Mucosa of rectum (tissue), 2 donors: ENCODE data around the gene EVI5.

ENCODE experiments used
- H3K27ac ChIP-seq, 2 donors: one replicate each; pipeline ENCODE4 v1.7.0; 2013; ENCODE audit warnings: inconsistent platforms in 2 of 2, low read depth in 2 of 2, low read length in 2 of 2
- H3K27me3 ChIP-seq, 2 donors: one replicate each; pipeline ENCODE4 v1.7.0; 2013; ENCODE audit warnings: low read length in 2 of 2; ENCODE audit not compliant: control insufficient read depth in 2 of 2, insufficient read depth in 2 of 2
- H3K36me3 ChIP-seq, 2 donors: one replicate each; pipeline ENCODE4 v1.7.0; 2013; ENCODE audit warnings: low read length in 2 of 2; ENCODE audit not compliant: control insufficient read depth in 2 of 2, insufficient read depth in 2 of 2
- H3K4me1 ChIP-seq, 2 donors: one replicate each; pipeline ENCODE4 v1.7.0; 2013; ENCODE audit warnings: low read length in 2 of 2, mild to moderate bottlenecking in 1 of 2; ENCODE audit not compliant: control insufficient read depth in 2 of 2, insufficient read depth in 2 of 2
- H3K4me3 ChIP-seq, 2 donors: one replicate each; pipeline ENCODE4 v1.7.0; 2013; ENCODE audit warnings: low read length in 2 of 2
- H3K9ac ChIP-seq, 2 donors: one replicate each; pipeline ENCODE4 v1.7.0; 2013; ENCODE audit warnings: low read length in 2 of 2, low read depth in 1 of 2, mild to moderate bottlenecking in 1 of 2
- H3K9me3 ChIP-seq, 2 donors: one replicate each; pipeline ENCODE4 v1.7.0; 2013; ENCODE audit warnings: low read length in 2 of 2; ENCODE audit not compliant: control insufficient read depth in 2 of 2
- donor health status: healthy.
- donor health status: Normal muscosa, but diverticular disease.

The EVI5 gene

GRCh38 chr1:92784639-92785500, at the start of gene EVI5:
EVI5 (minus strand) TSS chr1:92785108; CDS start chr1:92736546, 48,562 bp downstream.
- H3K27me3 ChIP-seq, result no peaks in the 10 kb centered on the region
- H3K4me1 ChIP-seq, result peaks cover 5 to 11% of the 10 kb centered on the region in 2 donors
- H3K36me3 ChIP-seq, result no peaks in the 10 kb centered on the region
- H3K9me3 ChIP-seq, result no peaks in the 10 kb centered on the region
- peak within 1 kb of the TSS; percentile 86 to 93 for H3K9ac ChIP-seq
- peak within 1 kb of the TSS; percentile 98 to 100 for H3K27ac ChIP-seq
- H3K4me3 ChIP-seq, result peak within 1 kb of the TSS; percentile 92 to 93

- Histone ChIP-seq H3K9ac (peak overlapping the region in 1 of 2 donors; percentile 98), H3K27me3 (no peaks in the 10 kb centered on the region), H3K4me3 (no peak overlapping the region), H3K36me3 (peaks cover 37 to 55% of the 10 kb centered on the region in 2 donors), H3K4me1 (peaks cover 13 to 14% of the 10 kb centered on the region in 2 donors), H3K27ac (no peak overlapping the region), H3K9me3 (no peaks in the 10 kb centered on the region)
Observed at GRCh38 chr1:92834617-92835016, 49.7 kb upstream of the EVI5 start.

DNA sequence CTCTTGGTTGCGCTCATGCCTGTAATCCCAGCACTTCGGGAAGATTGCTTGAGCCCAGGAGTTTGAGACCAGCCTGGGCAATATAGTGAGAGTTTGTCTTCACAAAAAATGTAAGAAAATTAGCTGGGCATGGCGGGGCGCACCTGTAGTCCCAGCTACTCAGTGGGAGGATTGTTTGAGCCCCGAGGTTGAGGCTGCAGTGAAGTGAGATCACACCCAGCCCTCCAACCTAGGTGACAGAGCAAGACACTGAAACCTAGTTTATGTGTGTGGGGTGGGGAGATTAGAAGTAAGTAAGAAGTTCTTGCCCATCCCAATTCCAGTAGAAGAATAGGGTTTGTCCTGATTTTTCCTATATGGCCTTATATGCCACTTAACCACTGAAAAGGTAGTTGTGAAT, 48.9 kb upstream of the EVI5 start:
- H3K27ac ChIP-seq, result no peak overlapping the region
- peaks cover 32 to 49% of the 10 kb centered on the region in 2 donors for H3K36me3 ChIP-seq
- peaks cover 13 to 14% of the 10 kb centered on the region in 2 donors for H3K4me1 ChIP-seq

GRCh38 chr1:92832537-92833114, 47.7 kb upstream of the EVI5 start:
- H3K36me3 ChIP-seq, result peaks cover 20 to 38% of the 10 kb centered on the region in 2 donors
- peak overlapping the region; percentile 84 to 92 for H3K27ac ChIP-seq
- no peaks in the 10 kb centered on the region for H3K9me3 ChIP-seq
- H3K27me3 ChIP-seq, result no peaks in the 10 kb centered on the region
- peak overlapping the region; percentile 94 to 95 for H3K4me3 ChIP-seq
- peaks cover 13 to 14% of the 10 kb centered on the region in 2 donors for H3K4me1 ChIP-seq
- H3K9ac ChIP-seq, result peak overlapping the region; percentile 98 to 99

More for the DNA sequence above, 48.9 kb upstream of the EVI5 start:
- H3K9ac ChIP-seq, result peak overlapping the region; percentile 98 to 99
- peak overlapping the region in 1 of 2 donors; percentile 94 for H3K4me3 ChIP-seq
- no peaks in the 10 kb centered on the region for H3K9me3 ChIP-seq
- H3K27me3 ChIP-seq, result no peaks in the 10 kb centered on the region

DNA sequence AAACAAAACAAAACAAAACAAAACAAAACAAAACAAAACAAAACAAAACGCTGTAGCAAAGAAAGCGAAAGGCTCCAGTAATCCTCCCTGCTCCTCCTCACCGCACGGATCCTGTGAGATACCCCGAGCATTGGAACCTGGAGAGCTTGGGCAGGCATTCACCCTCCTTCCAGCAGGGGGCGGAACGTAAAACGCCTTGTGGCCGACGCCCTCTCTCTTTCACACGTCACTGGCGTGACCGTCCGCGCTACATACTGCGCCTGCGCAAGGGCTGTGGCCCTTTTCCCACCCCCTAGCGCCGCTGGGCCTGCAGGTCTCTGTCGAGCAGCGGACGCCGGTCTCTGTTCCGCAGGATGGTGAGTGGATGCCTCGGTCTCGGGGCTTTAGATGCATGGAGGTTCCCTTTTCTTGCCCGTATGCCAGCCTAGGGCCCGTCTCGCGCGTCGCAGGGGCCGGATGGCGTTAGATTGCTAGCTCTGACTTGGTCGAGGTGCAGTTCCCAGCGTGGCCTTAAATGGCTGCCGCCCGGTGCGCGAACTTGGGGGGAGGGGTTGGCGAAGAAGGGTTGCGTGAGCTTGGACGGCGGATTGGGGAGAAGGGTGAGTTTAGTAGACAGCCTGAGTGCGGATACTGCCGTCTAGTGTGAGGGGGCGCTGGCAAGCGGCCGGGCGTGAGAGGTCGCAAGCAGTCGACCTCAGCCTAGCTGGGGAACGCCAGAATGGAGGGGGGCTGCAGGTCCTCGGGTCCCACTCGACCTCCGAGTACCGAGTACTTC, 47.0 kb upstream of the EVI5 start, which contains the start of gene RPL5:
TSS of gene RPL5 (plus strand) at position 279 of the 775 bp plus-strand sequence. CDS start at position 354, 75 bp downstream.
- H3K9ac ChIP-seq, result peak within 1 kb of the TSS; percentile 98 to 99
- peak within 1 kb of the TSS; percentile 94 to 95 for H3K4me3 ChIP-seq
- no peaks in the 10 kb centered on the region for H3K27me3 ChIP-seq
- H3K4me1 ChIP-seq, result peaks cover 13 to 14% of the 10 kb centered on the region in 2 donors
- H3K9me3 ChIP-seq, result no peaks in the 10 kb centered on the region
- H3K36me3 ChIP-seq, result peaks cover 15 to 32% of the 10 kb centered on the region in 2 donors
- H3K27ac ChIP-seq, result peak within 1 kb of the TSS; percentile 84 to 92

GRCh38 chr1:92831368-92831761, 46.5 kb upstream of the EVI5 start:
- Histone ChIP-seq H3K36me3 (peaks cover 14 to 26% of the 10 kb centered on the region in 2 donors), H3K4me3 (peak overlapping the region in 1 of 2 donors; percentile 94), H3K9me3 (no peaks in the 10 kb centered on the region), H3K4me1 (peaks cover 12 to 14% of the 10 kb centered on the region in 2 donors), H3K9ac (no peak overlapping the region), H3K27ac (no peak overlapping the region), H3K27me3 (no peaks in the 10 kb centered on the region)

DNA sequence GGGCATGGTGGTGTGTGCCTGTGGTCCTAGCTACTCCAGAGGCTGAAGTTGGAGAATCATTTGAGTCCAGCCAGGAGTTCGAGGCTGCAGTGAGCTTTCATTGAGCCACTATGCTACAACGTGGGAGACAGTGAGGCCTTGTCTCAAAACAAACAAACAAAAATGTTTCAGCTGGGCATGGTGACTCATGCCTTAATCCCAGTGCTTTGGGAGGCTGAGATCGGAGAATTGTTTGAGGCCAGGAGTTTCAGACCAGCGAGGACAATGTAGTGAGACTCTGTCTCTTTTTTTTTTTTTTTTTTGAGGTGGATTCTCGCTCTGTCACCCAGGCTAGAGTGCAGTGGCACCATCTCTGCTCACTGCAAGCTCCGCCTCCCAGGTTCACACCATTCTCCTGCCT, 41.9 kb upstream of the EVI5 start:
- no peaks in the 10 kb centered on the region for H3K4me1 ChIP-seq
- H3K4me3 ChIP-seq, result no peak overlapping the region
- no peaks in the 10 kb centered on the region for H3K36me3 ChIP-seq
- no peaks in the 10 kb centered on the region for H3K27me3 ChIP-seq
- no peak overlapping the region for H3K9ac ChIP-seq
- no peaks in the 10 kb centered on the region for H3K9me3 ChIP-seq
- H3K27ac ChIP-seq, result no peak overlapping the region

- no peaks in the 10 kb centered on the region for H3K36me3 ChIP-seq
- no peak overlapping the region for H3K27ac ChIP-seq
- H3K27me3 ChIP-seq, result no peaks in the 10 kb centered on the region
- no peak overlapping the region for H3K4me3 ChIP-seq
- H3K9me3 ChIP-seq, result no peaks in the 10 kb centered on the region
- H3K9ac ChIP-seq, result no peak overlapping the region
- peaks cover 3 to 5% of the 10 kb centered on the region in 2 donors for H3K4me1 ChIP-seq
Observed at GRCh38 chr1:92822879-92823278, 38.0 kb upstream of the EVI5 start.

- Histone ChIP-seq H3K27ac (no peak overlapping the region), H3K36me3 (no peaks in the 10 kb centered on the region), H3K27me3 (no peaks in the 10 kb centered on the region), H3K4me3 (no peak overlapping the region), H3K4me1 (peaks cover 10 to 18% of the 10 kb centered on the region in 2 donors), H3K9ac (no peak overlapping the region), H3K9me3 (no peaks in the 10 kb centered on the region)
Observed at GRCh38 chr1:92820551-92820950, 35.6 kb upstream of the EVI5 start.
